ENCODE data around the gene ZNF41. TPM values are rescaled to one million over a fixed set of nuclear protein-coding genes. Genes with fewer than 3 reads are reported as not detected.
"Not testable (repeated sequence)": the region's sequence is repeated elsewhere in the genome, so short reads cannot be mapped to it uniquely, and the experiment has no call there.

ZNF41 gene
- polyA plus RNA-seq, 3 donors: 1.8 to 4.3 (median 3.1) TPM

DNA sequence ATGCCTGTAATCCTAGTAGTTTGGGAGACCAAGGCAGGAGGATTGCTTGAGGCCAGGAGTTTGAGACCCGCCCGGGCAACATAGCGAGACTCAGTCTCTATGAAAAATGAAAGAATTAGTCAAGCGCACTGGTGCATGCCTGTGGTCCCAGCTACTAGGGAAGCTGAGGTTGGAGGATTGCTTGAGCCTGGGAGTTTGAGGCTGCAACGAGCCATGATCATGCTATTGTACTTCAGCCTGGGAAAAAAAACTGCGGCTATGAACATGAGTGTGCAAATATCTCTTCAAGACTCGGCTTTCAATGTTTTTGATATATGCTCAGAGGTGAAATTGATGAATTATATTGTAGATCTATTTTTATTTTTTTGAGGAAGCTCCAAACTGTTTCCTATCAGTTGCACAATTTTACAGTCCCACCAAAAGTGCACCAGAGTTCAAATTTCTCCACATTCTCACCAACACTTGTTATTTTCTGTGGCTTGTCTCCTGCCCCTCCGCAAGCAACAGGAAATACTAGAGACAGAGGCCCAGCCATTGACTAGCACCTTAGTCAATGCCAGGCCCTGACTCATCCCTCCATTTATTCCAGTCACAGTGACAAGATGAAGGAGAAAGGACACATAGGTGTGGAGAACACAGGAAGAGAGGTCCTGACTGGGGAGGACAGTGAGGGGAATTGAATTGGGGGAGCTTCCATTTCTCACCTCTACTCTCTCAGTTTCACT lies 33.1 kb upstream of the ZNF41 start:
- intact Hi-C loops (cut with micrococcal nuclease): no loop called here

DNA sequence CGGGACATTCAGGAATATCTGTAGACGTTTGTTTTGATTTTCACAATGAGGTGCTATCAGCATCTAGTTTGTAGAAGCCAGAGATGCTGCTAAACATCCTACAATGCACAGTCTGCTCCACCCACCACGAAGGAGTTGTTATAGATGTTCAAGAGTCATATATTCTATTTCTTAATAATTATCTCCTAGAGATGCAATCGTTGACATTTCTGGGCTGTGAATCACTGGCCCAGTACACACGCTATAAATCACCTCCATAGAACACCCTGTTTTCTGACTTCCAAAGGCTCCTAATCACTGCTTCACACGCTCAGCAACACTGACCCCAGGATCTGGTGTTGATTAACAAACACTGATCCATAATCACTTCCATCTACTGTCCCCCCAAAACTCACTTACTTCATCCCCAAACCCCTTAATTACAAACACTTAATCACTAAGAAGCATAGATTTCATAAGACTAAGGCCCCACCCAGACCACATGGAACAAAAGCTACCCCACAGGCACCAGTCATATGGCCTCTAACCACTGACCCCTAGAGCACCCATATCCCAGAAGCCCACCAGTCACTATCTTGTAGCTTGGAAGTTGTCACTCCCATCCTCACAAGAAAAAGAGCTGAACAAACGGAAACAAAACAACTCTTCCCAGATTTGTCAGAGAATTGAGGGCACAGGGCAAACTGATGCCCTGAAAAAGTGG lies 31.7 kb upstream of the ZNF41 start:
- H3K27ac Mint-ChIP-seq: no peak overlapping the region
- H3K36me3 ChIP-seq (replicated peaks in 1 of 2; ENCODE audit: control insufficient read depth in 1 of 2, insufficient read depth in 2 of 2, low read length in 2 of 2): no peaks in the 10 kb centered on the region
- H3K4me1 Mint-ChIP-seq: peaks cover 32% of the 10 kb centered on the region
- DNase-seq: no peak
- H3K79me2 ChIP-seq (ENCODE audit: insufficient read depth, low read length): no peaks in the 10 kb centered on the region
- no peak overlapping the region for H3K4me3 Mint-ChIP-seq
- no peaks in the 10 kb centered on the region for H4K20me1 ChIP-seq (ENCODE audit: insufficient read depth, low read length)
- no peak overlapping the region for H3K27ac ChIP-seq (ENCODE audit: low read depth in 1 of 2, low read length in 2 of 2)
- TF ChIP-seq, protein P1, sequence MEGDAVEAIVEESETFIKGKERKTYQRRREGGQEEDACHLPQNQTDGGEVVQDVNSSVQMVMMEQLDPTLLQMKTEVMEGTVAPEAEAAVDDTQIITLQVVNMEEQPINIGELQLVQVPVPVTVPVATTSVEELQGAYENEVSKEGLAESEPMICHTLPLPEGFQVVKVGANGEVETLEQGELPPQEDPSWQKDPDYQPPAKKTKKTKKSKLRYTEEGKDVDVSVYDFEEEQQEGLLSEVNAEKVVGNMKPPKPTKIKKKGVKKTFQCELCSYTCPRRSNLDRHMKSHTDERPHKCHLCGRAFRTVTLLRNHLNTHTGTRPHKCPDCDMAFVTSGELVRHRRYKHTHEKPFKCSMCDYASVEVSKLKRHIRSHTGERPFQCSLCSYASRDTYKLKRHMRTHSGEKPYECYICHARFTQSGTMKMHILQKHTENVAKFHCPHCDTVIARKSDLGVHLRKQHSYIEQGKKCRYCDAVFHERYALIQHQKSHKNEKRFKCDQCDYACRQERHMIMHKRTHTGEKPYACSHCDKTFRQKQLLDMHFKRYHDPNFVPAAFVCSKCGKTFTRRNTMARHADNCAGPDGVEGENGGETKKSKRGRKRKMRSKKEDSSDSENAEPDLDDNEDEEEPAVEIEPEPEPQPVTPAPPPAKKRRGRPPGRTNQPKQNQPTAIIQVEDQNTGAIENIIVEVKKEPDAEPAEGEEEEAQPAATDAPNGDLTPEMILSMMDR (IDR thresholded peaks at IDR 0.05): no peak
- peaks cover 3 to 15% (median 4%) of the 10 kb centered on the region in 3 donors for H3K27me3 Mint-ChIP-seq (ENCODE audit: low read depth in 3 of 3)
- H3K9ac ChIP-seq (ENCODE audit: insufficient read depth, low read length, poor library complexity, severe bottlenecking): no peak overlapping the region
- no peak overlapping the region for H3K4me2 ChIP-seq (replicated peaks; ENCODE audit: extremely low read depth, low read length, poor library complexity, severe bottlenecking)
- WGBS (ENCODE audit: insufficient coverage): 80% methylated on average over 2 of the region's 7 CpGs
- H3K36me3 Mint-ChIP-seq: no peaks in the 10 kb centered on the region
- H3K27me3 ChIP-seq (ENCODE audit: control insufficient read depth in 2 of 2, insufficient read depth in 2 of 2, low read length in 2 of 2): no peaks in the 10 kb centered on the region
- no peak overlapping the region for H3K4me3 ChIP-seq (replicated peaks in 1 of 3; ENCODE audit: low read depth in 2 of 3, low read length in 3 of 3)
- intact Hi-C loops (cut with micrococcal nuclease): no loop called here
- peaks cover 0 to 16% (median 2%) of the 10 kb centered on the region in 7 donors for H3K9me3 Mint-ChIP-seq
- H3K4me1 ChIP-seq (ENCODE audit: control insufficient read depth in 1 of 2, insufficient read depth in 2 of 2, low read length in 2 of 2): peaks cover 25 to 43% of the 10 kb centered on the region in 2 donors
- no peaks in the 10 kb centered on the region for H3K9me3 ChIP-seq (replicated peaks in 1 of 2; ENCODE audit: control insufficient read depth in 1 of 2, insufficient read depth in 1 of 2, low read length in 2 of 2)
- no peak overlapping the region for H2AFZ ChIP-seq (ENCODE audit: insufficient read depth, low read depth, low read length, poor library complexity, severe bottlenecking)

More for the DNA sequence above, 33.1 kb upstream of the ZNF41 start:
- no peak overlapping the region for H2AFZ ChIP-seq (ENCODE audit: insufficient read depth, low read depth, low read length, poor library complexity, severe bottlenecking)
- no peaks in the 10 kb centered on the region for H3K9me3 ChIP-seq (replicated peaks in 1 of 2; ENCODE audit: control insufficient read depth in 1 of 2, insufficient read depth in 1 of 2, low read length in 2 of 2)
- WGBS (ENCODE audit: insufficient coverage): 29% methylated on average over 1 of the region's 8 CpGs
- peak; percentile 11 to 51 (median 20) for DNase-seq
- H3K27me3 ChIP-seq (ENCODE audit: control insufficient read depth in 2 of 2, insufficient read depth in 2 of 2, low read length in 2 of 2): no peaks in the 10 kb centered on the region
- no peak overlapping the region for H3K4me3 ChIP-seq (replicated peaks in 1 of 3; ENCODE audit: low read depth in 2 of 3, low read length in 3 of 3)
- no peak overlapping the region for H3K9ac ChIP-seq (ENCODE audit: insufficient read depth, low read length, poor library complexity, severe bottlenecking)
- H3K9me3 Mint-ChIP-seq: peaks cover 0 to 21% (median 4%) of the 10 kb centered on the region in 7 donors
- H3K27ac Mint-ChIP-seq: peak overlapping the region; percentile 2 to 78 (median 48)
- TF ChIP-seq, protein P1 (IDR thresholded peaks at IDR 0.05): no peak
- peak overlapping the region in 1 of 2 donors; percentile 2 for H3K4me3 Mint-ChIP-seq
- peaks cover 3 to 16% (median 5%) of the 10 kb centered on the region in 3 donors for H3K27me3 Mint-ChIP-seq (ENCODE audit: low read depth in 3 of 3)
- H3K4me1 ChIP-seq (ENCODE audit: control insufficient read depth in 1 of 2, insufficient read depth in 2 of 2, low read length in 2 of 2): peaks cover 25 to 43% of the 10 kb centered on the region in 2 donors
- H3K36me3 Mint-ChIP-seq: no peaks in the 10 kb centered on the region
- peak overlapping the region in 1 of 2 donors; percentile 42 for H3K27ac ChIP-seq (ENCODE audit: low read depth in 1 of 2, low read length in 2 of 2)
- no peaks in the 10 kb centered on the region for H3K36me3 ChIP-seq (replicated peaks in 1 of 2; ENCODE audit: control insufficient read depth in 1 of 2, insufficient read depth in 2 of 2, low read length in 2 of 2)
- no peaks in the 10 kb centered on the region for H4K20me1 ChIP-seq (ENCODE audit: insufficient read depth, low read length)
- no peaks in the 10 kb centered on the region for H3K79me2 ChIP-seq (ENCODE audit: insufficient read depth, low read length)
- H3K4me2 ChIP-seq (replicated peaks; ENCODE audit: extremely low read depth, low read length, poor library complexity, severe bottlenecking): no peak overlapping the region
- peaks cover 32% of the 10 kb centered on the region for H3K4me1 Mint-ChIP-seq

DNA sequence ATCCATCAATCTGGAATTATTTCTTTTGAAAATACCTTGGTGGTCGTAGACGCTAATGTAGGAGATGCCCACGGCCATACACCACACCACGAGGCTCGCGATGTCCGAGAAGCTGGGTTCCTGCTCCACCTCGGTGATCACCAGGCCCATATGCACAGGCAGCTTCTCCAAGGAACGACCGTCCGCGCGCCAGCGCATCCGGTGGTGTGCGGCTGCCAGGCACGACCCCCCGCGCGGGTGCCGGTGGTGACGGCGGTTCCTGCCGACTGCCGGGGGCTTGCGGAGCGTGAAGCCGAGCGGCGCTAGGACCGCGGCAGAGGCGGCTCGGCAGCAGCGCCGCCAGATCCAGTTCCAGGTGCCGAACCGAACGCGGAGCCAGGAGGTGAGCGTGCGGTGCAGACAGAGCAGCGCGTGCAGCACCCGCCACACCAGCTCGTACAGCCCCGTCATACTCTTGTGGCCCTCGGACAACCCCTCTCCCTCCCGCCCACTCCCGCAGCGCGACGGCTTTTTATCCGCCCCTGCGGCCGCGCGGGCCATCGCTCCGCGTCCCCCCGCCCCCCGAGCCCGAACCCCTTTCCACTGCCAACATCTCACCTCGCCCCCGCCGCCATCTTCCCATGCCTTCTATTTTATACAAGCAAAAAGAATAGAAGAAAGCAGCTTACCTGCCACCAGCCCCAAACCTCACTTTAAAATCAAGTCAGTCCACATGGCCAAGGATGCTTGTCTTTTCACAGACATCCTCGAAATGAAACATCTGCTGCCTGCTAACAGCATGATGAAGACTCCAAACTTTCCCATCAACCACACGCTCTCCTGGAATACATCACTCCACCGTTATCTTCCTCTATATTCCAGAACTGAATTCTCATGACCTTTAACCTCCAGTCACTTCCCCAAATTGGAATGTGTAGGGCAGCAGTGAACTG lies 30.3 kb upstream of the ZNF41 start:
- H3K9ac ChIP-seq (ENCODE audit: insufficient read depth, low read length, poor library complexity, severe bottlenecking); H3K79me2 ChIP-seq (ENCODE audit: insufficient read depth, low read length); H3K27me3 ChIP-seq (ENCODE audit: control insufficient read depth in 2 of 2, insufficient read depth in 2 of 2, low read length in 2 of 2); H3K36me3 Mint-ChIP-seq; intact Hi-C loops (cut with micrococcal nuclease); H4K20me1 ChIP-seq (ENCODE audit: insufficient read depth, low read length); H3K27ac ChIP-seq (ENCODE audit: low read depth in 1 of 2, low read length in 2 of 2); H3K9me3 ChIP-seq (replicated peaks in 1 of 2; ENCODE audit: control insufficient read depth in 1 of 2, insufficient read depth in 1 of 2, low read length in 2 of 2); H2AFZ ChIP-seq (ENCODE audit: insufficient read depth, low read depth, low read length, poor library complexity, severe bottlenecking); H3K36me3 ChIP-seq (replicated peaks in 1 of 2; ENCODE audit: control insufficient read depth in 1 of 2, insufficient read depth in 2 of 2, low read length in 2 of 2): not testable (repeated sequence)
- Mint-ChIP-seq H3K27ac (peak overlapping the region in 3 of 7 donors; percentile 30 to 45 (median 37)), H3K4me3 (peak overlapping the region; percentile 81 to 90), H3K4me1 (peaks cover 32% of the 10 kb centered on the region), H3K27me3 (ENCODE audit: low read depth in 3 of 3) (peaks cover 3 to 15% (median 4%) of the 10 kb centered on the region in 3 donors), H3K9me3 (peaks cover 0 to 16% (median 2%) of the 10 kb centered on the region in 7 donors)
- 0% methylated on average over 2 of the region's 70 CpGs for WGBS (ENCODE audit: insufficient coverage)
- Histone ChIP-seq H3K4me2 (replicated peaks; ENCODE audit: extremely low read depth, low read length, poor library complexity, severe bottlenecking) (peak overlapping the region; percentile 62), H3K4me1 (ENCODE audit: control insufficient read depth in 1 of 2, insufficient read depth in 2 of 2, low read length in 2 of 2) (peaks cover 26 to 48% of the 10 kb centered on the region in 2 donors), H3K4me3 (replicated peaks in 1 of 3; ENCODE audit: low read depth in 2 of 3, low read length in 3 of 3) (peak overlapping the region in 2 of 3 experiments; percentile 38 to 54)
- peak in 2 of 3 donors; percentile 45 to 63 for DNase-seq

Measured in CD14-positive monocyte (primary cell).